ENCODE measurements around the gene TUBA1C. TPM values are rescaled to one million over a fixed set of nuclear protein-coding genes. Genes with fewer than 3 reads are reported as not detected.

TUBA1C gene
- polyA plus RNA-seq, 1 donor from 2014 or later = 63.0 TPM

GRCh38 chr12:49298160-49298559, 33.3 kb downstream of the TUBA1C start:
- peaks cover 59% of the 10 kb centered on the region for H3K27me3 ChIP-seq (ENCODE audit: insufficient read depth, low read depth, low read length)
- TF ChIP-seq SMC3 (conservative IDR thresholded peaks at IDR 0.05; ENCODE audit: poor library complexity) = no peak
- no peak for TF ChIP-seq EP300 (conservative IDR thresholded peaks at IDR 0.05; ENCODE audit: poor library complexity, severe bottlenecking)
- no peak for TF ChIP-seq TAF1 (IDR thresholded peaks at IDR 0.05; ENCODE audit: low read depth)
- TF ChIP-seq POLR2AphosphoS5 (IDR thresholded peaks at IDR 0.05) = no peak
- TF ChIP-seq CTCF (IDR thresholded peaks at IDR 0.05; ENCODE audit: poor library complexity, severe bottlenecking) = no peak
- TF ChIP-seq MXI1 (conservative IDR thresholded peaks at IDR 0.05; ENCODE audit: poor library complexity, severe bottlenecking) = no peak
- TF ChIP-seq EZH2 (IDR thresholded peaks at IDR 0.05; ENCODE audit: borderline replicate concordance, insufficient read depth, low read length, poor library complexity, severe bottlenecking) = no peak
- no peak for TF ChIP-seq REST (IDR thresholded peaks at IDR 0.05; ENCODE audit: borderline replicate concordance)
- no peak for TF ChIP-seq RAD21 (conservative IDR thresholded peaks at IDR 0.05)
- no peaks in the 10 kb centered on the region for H3K9me2 ChIP-seq (ENCODE audit: insufficient read depth, low read length)
- H2AFZ ChIP-seq (ENCODE audit: low read depth, low read length) = no peak overlapping the region
- no peaks in the 10 kb centered on the region for H3K79me2 ChIP-seq (replicated peaks; ENCODE audit: insufficient read depth, low read length)
- H3K4me3 ChIP-seq (ENCODE audit: low read length) = no peak overlapping the region
- no peaks in the 10 kb centered on the region for H3K36me3 ChIP-seq (ENCODE audit: insufficient read depth, low read length)
- H3K9me3 ChIP-seq (ENCODE audit: low read length) = no peaks in the 10 kb centered on the region
- no peak overlapping the region for H3K4me2 ChIP-seq (ENCODE audit: low read length)
- no peaks in the 10 kb centered on the region for H4K20me1 ChIP-seq (ENCODE audit: insufficient read depth)
- H3F3A ChIP-seq (ENCODE audit: insufficient read depth, low read length, poor library complexity, severe bottlenecking) = no peaks in the 10 kb centered on the region
- H3K9ac ChIP-seq (ENCODE audit: low read length) = no peak overlapping the region
- H3K27ac ChIP-seq (ENCODE audit: low read length) = no peak overlapping the region

GRCh38 chr12:49301760-49302159, 36.9 kb downstream of the TUBA1C start:
- H4K20me1 ChIP-seq (ENCODE audit: insufficient read depth) = no peaks in the 10 kb centered on the region
- no peak overlapping the region for H3K4me2 ChIP-seq (ENCODE audit: low read length)
- H3K27me3 ChIP-seq (ENCODE audit: insufficient read depth, low read depth, low read length) = peaks cover 25% of the 10 kb centered on the region

More at GRCh38 chr12:49301760-49302159, 36.9 kb downstream of the TUBA1C start:
- Histone ChIP-seq H2AFZ (ENCODE audit: low read depth, low read length) (no peak overlapping the region), H3K36me3 (ENCODE audit: insufficient read depth, low read length) (no peaks in the 10 kb centered on the region), H3K79me2 (replicated peaks; ENCODE audit: insufficient read depth, low read length) (no peaks in the 10 kb centered on the region), H3K9me3 (ENCODE audit: low read length) (no peaks in the 10 kb centered on the region), H3K27ac (ENCODE audit: low read length) (no peak overlapping the region), H3F3A (ENCODE audit: insufficient read depth, low read length, poor library complexity, severe bottlenecking) (no peaks in the 10 kb centered on the region), H3K9ac (ENCODE audit: low read length) (no peak overlapping the region), H3K9me2 (ENCODE audit: insufficient read depth, low read length) (no peaks in the 10 kb centered on the region), H3K4me3 (ENCODE audit: low read length) (no peak overlapping the region)
- TF ChIP-seq POLR2AphosphoS5 (IDR thresholded peaks at IDR 0.05) (no peak), RAD21 (conservative IDR thresholded peaks at IDR 0.05) (no peak), SMC3 (conservative IDR thresholded peaks at IDR 0.05; ENCODE audit: poor library complexity) (no peak), CTCF (IDR thresholded peaks at IDR 0.05; ENCODE audit: poor library complexity, severe bottlenecking) (no peak), EZH2 (IDR thresholded peaks at IDR 0.05; ENCODE audit: borderline replicate concordance, insufficient read depth, low read length, poor library complexity, severe bottlenecking) (no peak), REST (IDR thresholded peaks at IDR 0.05; ENCODE audit: borderline replicate concordance) (no peak)

Measured in neural cell (in vitro differentiated cells).